ENCODE results near the gene BPIFB3. TPM values are rescaled to one million over a fixed set of nuclear protein-coding genes. Genes with fewer than 3 reads are reported as not detected.

Gene BPIFB3, protein sequence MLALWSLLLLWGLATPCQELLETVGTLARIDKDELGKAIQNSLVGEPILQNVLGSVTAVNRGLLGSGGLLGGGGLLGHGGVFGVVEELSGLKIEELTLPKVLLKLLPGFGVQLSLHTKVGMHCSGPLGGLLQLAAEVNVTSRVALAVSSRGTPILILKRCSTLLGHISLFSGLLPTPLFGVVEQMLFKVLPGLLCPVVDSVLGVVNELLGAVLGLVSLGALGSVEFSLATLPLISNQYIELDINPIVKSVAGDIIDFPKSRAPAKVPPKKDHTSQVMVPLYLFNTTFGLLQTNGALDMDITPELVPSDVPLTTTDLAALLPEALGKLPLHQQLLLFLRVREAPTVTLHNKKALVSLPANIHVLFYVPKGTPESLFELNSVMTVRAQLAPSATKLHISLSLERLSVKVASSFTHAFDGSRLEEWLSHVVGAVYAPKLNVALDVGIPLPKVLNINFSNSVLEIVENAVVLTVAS
- total RNA-seq, result not detected in 3 replicates

DNA sequence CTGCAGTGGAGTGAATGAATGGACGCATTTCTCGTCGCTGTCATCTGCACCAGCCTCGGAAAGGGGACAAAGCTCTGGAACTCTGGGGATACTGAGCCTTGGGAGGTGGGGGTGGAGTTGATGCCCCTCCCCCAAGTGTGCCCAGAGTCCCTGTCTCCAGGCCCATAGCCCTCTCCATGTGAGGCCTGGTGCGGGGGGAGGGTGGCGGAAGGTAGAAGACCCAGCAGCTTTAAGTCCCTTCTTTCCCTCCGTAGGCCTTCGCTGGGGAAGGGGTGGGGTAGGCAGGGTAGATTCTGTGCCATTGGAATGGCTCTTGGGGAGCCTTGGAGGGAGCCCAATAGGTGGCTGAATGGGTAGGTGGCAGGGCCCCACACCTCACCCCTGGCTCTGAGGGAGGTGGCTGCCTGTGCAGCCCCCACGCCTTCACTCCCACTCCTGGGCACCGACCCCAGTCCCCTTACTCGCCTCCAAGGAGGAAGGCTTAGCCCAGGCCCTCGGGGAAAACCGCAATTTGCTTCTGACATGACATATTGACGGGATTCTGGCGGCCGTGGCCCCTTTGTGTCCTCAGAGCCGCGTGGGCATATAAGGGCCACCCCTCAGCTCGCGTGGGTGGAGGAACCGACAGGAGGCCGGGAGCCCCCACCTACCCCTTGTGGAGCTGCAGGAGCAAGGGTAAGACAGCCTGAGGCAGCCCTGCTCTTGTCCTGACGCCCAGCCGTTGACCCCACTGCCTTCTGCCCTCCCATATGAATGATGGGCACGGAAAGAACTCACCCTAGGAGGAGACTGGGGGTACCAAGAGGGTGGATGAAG, at the start of gene BPIFB3:
Gene BPIFB3, plus strand, starts transcription at position 613 of the 816 bp plus-strand sequence. CDS start 1,533 bp downstream, outside the sequence.
- peaks cover 9% of the 10 kb centered on the region for H3K27me3 Mint-ChIP-seq (ENCODE audit: low read depth)
- H3K27ac Mint-ChIP-seq, result no peak within 1 kb of the TSS
- DNase-seq (ENCODE audit: low spot score in 2 of 2, unreplicated experiment in 2 of 2), result no peak
- no peaks in the 10 kb centered on the region for H3K4me1 Mint-ChIP-seq
- TF ChIP-seq, protein P1, sequence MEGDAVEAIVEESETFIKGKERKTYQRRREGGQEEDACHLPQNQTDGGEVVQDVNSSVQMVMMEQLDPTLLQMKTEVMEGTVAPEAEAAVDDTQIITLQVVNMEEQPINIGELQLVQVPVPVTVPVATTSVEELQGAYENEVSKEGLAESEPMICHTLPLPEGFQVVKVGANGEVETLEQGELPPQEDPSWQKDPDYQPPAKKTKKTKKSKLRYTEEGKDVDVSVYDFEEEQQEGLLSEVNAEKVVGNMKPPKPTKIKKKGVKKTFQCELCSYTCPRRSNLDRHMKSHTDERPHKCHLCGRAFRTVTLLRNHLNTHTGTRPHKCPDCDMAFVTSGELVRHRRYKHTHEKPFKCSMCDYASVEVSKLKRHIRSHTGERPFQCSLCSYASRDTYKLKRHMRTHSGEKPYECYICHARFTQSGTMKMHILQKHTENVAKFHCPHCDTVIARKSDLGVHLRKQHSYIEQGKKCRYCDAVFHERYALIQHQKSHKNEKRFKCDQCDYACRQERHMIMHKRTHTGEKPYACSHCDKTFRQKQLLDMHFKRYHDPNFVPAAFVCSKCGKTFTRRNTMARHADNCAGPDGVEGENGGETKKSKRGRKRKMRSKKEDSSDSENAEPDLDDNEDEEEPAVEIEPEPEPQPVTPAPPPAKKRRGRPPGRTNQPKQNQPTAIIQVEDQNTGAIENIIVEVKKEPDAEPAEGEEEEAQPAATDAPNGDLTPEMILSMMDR (IDR thresholded peaks at IDR 0.05; ENCODE audit: unreplicated experiment), result no peak
- no peak within 1 kb of the TSS for H3K4me3 Mint-ChIP-seq
- no peaks in the 10 kb centered on the region for H3K9me3 Mint-ChIP-seq
- H3K36me3 Mint-ChIP-seq, result no peaks in the 10 kb centered on the region

DNA sequence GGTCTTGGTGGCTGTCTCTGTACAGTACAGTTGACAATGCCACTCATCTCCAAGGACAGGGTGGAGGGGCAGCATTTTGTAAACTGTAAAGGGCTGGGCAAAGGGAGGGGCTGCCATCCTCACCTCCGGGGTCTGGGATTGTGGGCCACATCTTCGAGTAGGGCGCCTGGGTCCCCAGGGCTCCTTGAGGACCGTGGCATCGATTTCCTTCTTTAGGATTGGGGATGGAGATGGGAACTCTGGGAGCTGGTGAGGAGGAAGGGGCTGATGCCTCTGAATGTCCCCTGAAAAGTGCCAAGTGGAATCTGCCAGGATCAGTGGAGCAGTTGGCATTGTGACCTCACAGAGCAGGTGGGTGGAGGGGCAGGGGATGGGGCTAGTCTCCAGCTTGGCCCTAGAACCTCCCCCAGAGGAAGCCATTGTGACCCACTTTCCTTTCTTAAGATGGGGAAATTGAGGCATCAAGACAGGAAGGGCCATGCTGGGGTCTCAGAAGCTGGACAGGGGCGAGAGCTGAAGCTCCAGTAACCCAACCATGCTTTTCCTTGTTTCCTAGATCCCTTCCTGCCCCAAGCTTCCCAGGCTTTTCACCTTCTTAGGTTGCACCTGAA, 49.5 kb upstream of the BPIFB3 start, which contains the start of gene SUN5:
Gene SUN5, minus strand, starts transcription at position 293 of the 611 bp plus-strand sequence. Its CDS starts 93 bp downstream, at position 200.
- no peak within 1 kb of the TSS for H3K4me3 Mint-ChIP-seq
- peaks cover 13% of the 10 kb centered on the region for H3K27me3 Mint-ChIP-seq (ENCODE audit: low read depth)
- TF ChIP-seq, protein P1 (IDR thresholded peaks at IDR 0.05; ENCODE audit: unreplicated experiment), result no peak
- H3K4me1 Mint-ChIP-seq, result no peaks in the 10 kb centered on the region
- DNase-seq (ENCODE audit: low spot score in 2 of 2, unreplicated experiment in 2 of 2), result no peak
- H3K27ac Mint-ChIP-seq, result no peak within 1 kb of the TSS
- H3K36me3 Mint-ChIP-seq, result no peaks in the 10 kb centered on the region
- H3K9me3 Mint-ChIP-seq, result peaks cover 4% of the 10 kb centered on the region

DNA sequence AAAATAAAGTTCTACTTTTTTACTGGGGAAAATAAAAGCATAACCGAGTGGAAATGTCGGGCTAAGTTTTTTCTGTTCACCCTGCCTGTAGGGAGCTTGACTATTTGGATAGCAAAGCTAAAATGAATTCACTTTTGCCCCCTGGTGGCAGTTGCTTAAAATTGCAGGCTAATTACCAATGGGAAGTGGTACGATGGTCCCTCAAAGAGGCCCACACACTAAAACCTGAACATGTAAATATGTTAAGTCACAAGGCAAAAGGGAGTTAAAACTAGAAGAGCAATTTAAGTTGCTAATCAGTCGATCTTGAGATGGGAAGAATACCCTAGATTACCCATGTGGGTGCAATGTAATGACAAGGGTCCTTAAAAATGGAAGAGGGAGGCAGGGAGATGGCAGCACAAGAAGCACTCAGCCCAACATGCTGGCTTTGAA, 48.6 kb upstream of the BPIFB3 start:
- TF ChIP-seq, protein P1 (IDR thresholded peaks at IDR 0.05; ENCODE audit: unreplicated experiment), result peak; percentile 83
- H3K4me3 Mint-ChIP-seq, result no peak overlapping the region
- no peak overlapping the region for H3K27ac Mint-ChIP-seq
- no peak for DNase-seq (ENCODE audit: low spot score in 2 of 2, unreplicated experiment in 2 of 2)
- peaks cover 7% of the 10 kb centered on the region for H3K27me3 Mint-ChIP-seq (ENCODE audit: low read depth)
- no peaks in the 10 kb centered on the region for H3K4me1 Mint-ChIP-seq
- peaks cover 4% of the 10 kb centered on the region for H3K9me3 Mint-ChIP-seq
- no peaks in the 10 kb centered on the region for H3K36me3 Mint-ChIP-seq

DNA sequence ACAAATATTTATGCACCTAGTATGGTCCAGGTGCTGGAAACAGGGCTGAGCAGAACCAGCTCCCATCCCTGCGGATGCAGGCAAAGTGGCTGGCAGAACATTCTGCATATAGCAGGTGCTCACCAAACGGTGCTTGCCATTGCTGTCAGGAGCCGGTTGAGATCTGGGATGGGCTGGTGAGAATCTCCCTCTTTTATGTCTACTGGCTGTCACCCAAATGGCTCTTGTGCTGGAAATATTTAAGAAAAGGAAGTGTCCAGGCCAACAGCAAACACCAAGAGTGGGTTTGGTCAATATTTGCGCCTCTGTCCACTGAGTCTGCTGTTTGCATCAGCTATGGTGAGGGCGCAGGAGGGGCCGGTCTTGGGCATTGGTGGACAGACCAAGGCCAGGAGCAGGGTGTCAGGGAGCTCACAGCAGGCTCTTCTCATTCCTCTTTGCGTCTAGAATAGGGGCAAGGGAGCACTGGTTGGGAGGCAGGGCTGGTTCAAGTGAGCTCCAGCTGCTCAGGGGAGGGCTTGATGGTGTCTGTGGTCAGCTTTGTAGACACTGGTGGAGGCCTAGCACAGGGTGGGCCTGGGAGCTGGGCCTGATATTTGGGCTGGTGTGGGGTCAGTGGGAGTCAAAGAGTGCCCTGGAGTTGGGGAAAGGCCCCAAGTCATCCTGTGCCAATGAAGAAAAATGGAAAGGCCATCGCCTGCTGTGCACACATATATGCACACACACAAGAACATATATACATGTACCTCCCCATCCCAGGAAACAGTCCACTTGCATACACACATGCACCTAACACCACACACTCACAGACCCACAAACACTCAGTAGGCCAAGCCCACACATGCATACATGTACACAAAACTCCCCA, 47.6 kb upstream of the BPIFB3 start:
- no peaks in the 10 kb centered on the region for H3K36me3 Mint-ChIP-seq
- TF ChIP-seq, protein P1 (IDR thresholded peaks at IDR 0.05; ENCODE audit: unreplicated experiment), result no peak
- peaks cover 4% of the 10 kb centered on the region for H3K9me3 Mint-ChIP-seq
- no peak overlapping the region for H3K4me3 Mint-ChIP-seq
- no peak overlapping the region for H3K27ac Mint-ChIP-seq
- DNase-seq (ENCODE audit: low spot score in 2 of 2, unreplicated experiment in 2 of 2), result no peak
- H3K27me3 Mint-ChIP-seq (ENCODE audit: low read depth), result peaks cover 7% of the 10 kb centered on the region
- no peaks in the 10 kb centered on the region for H3K4me1 Mint-ChIP-seq
